GM12878 (cell line): ENCODE data around the gene CDKN1C. TPM values are rescaled to one million over a fixed set of nuclear protein-coding genes. Genes with fewer than 3 reads are reported as not detected.

Source experiments
- ESRRA ChIP-seq: IDR thresholded peaks from 2 replicates; pipeline ENCODE4 v1.6.1; 2012; ENCODE audit warnings: mild to moderate bottlenecking, low read length, improper control_type of control experiment
- MXI1 ChIP-seq: fragments of 150-350 bp; IDR thresholded peaks from 2 replicates; pipeline ENCODE4 v1.6.1; 2011; ENCODE audit warnings: low read depth, mild to moderate bottlenecking, inconsistent platforms, low read length, improper control_type of control experiment
- NFYA ChIP-seq: IDR thresholded peaks from 2 replicates; pipeline ENCODE4 v1.6.1; 2011; ENCODE audit warnings: low read depth, mild to moderate bottlenecking, low read length, improper control_type of control experiment, borderline replicate concordance
- PAX5 ChIP-seq: IDR thresholded peaks from 2 replicates; pipeline ENCODE4 v1.6.1; 2011; ENCODE audit warnings: low read depth, low read length, borderline replicate concordance
- RBBP5 ChIP-seq: fragments of 200-600 bp; sonication (generic); conservative IDR thresholded peaks from 2 replicates; pipeline ENCODE4 v1.6.1; 2016
- RUNX3 ChIP-seq: IDR thresholded peaks from 2 replicates; pipeline ENCODE4 v1.6.1; 2012; ENCODE audit warnings: low read length, inconsistent platforms
- SMARCA5 ChIP-seq: fragments of 450-650 bp; IDR thresholded peaks from 2 replicates; pipeline ENCODE4 v1.6.1; 2017; ENCODE audit warnings: mild to moderate bottlenecking
- TAF1 ChIP-seq: IDR thresholded peaks from 2 replicates; pipeline ENCODE4 v1.6.1; 2011; ENCODE audit warnings: mild to moderate bottlenecking, low read depth, low read length, borderline replicate concordance
- polyA plus RNA-seq, 11 experiments: library from polyadenylated mRNA; depleted of rRNA in 4 of 11; unstranded in 6 of 11; stranded (reverse) in 5 of 11; fragments of >200 nt; fragmentation: Nextera tagmentation in 4 of 11; fragmentation: Illumina TruSeq in 1 of 11; extraction: Ambion mirVana in 4 of 11; extraction: Trizol in 1 of 11; gene quantifications; 1 replicate in 1 of 11; 2 replicates in 10 of 11; pipeline versions ENCODE4 v1.2.1 to v1.2.3, GENCODE V29; 2011 to 2016; ENCODE audit warnings: inconsistent platforms in 2 of 11, missing spikeins in 2 of 11, low read depth in 1 of 11
- total RNA-seq, 4 experiments: library from RNA; depleted of rRNA in 3 of 4; stranded (reverse); fragments of >200 nt in 3 of 4; fragmentation: Illumina TruSeq in 1 of 4; extraction: Trizol in 1 of 4; gene quantifications; 2 replicates each; pipeline versions ENCODE4 v1.2.1 to v1.2.3, GENCODE V29; 2013 to 2021
- TF ChIP-seq, protein P1 (sequence below): fragments of 450-650 bp; IDR thresholded peaks from 2 replicates; pipeline ENCODE4 v1.6.1; 2017; ENCODE audit warnings: low read depth, mild to moderate bottlenecking, moderate library complexity
- TF ChIP-seq, protein P2 (sequence below): fragments of 450-650 bp; conservative IDR thresholded peaks from 2 replicates; pipeline ENCODE4 v1.6.1; 2017; ENCODE audit warnings: mild to moderate bottlenecking, moderate library complexity
- TF ChIP-seq, protein P3 (sequence below): fragments of 450-650 bp; IDR thresholded peaks from 2 replicates; pipeline ENCODE4 v1.6.1; 2017; ENCODE audit warnings: antibody characterized with exemption, mild to moderate bottlenecking, moderate library complexity
- TF ChIP-seq, protein P4 (sequence below): fragments of 450-650 bp; formaldehyde crosslinking; IDR thresholded peaks from 2 replicates; pipeline ENCODE4 v1.5.0; 2022; ENCODE audit warnings: mild to moderate bottlenecking, missing genetic modification characterization
- TF ChIP-seq, protein P5 (sequence below): IDR thresholded peaks from 2 replicates; pipeline ENCODE4 v1.6.1; 2012; ENCODE audit warnings: low read depth, low read length, improper control_type of control experiment

CDKN1C gene
- total and polyA plus RNA-seq, 10 of the 15 experiments (the other 5 are each of a cell fraction or from before 2014, with no cell fraction given), result 0.05 to 0.21 (median 0.14) TPM; not detected in 7

DNA sequence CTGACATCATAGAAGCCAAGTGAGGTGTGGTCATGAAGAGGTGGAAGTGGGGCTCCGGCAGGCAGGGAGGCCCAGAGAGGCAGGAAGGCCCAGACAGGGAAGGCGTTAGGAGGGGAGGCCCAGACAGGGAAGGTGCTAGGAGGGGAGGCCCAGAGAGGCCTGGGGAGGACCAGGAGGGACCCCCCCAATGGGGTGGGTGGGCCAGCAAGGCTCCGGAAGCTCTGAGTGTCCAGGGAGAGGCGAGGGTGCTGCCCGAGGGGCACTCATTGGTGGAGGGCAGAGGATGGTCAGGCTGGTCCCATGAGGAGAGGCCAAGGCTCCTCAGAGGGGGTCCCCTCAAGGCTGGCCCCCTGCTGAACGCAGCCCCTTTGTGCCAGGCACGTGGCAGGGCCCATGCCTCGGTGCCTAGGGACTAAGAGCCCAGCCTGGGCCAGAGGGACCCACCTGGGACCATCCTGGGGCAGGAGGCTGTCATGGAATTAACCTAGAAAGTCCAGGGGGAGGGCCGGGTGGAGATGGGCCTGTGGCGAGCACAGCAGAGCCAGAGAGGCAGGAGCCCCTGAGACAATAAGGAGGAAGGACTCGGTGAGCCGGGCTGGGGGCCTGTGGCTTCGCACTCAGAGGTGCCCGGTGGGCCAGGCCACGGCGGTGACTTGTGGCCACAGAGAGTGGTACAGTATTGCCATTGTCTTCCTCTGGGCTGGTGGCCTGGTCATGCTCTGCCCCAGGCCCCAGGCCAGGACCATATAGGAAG is 31.5 kb upstream of the CDKN1C start (continued):
- TF ChIP-seq, protein P1, sequence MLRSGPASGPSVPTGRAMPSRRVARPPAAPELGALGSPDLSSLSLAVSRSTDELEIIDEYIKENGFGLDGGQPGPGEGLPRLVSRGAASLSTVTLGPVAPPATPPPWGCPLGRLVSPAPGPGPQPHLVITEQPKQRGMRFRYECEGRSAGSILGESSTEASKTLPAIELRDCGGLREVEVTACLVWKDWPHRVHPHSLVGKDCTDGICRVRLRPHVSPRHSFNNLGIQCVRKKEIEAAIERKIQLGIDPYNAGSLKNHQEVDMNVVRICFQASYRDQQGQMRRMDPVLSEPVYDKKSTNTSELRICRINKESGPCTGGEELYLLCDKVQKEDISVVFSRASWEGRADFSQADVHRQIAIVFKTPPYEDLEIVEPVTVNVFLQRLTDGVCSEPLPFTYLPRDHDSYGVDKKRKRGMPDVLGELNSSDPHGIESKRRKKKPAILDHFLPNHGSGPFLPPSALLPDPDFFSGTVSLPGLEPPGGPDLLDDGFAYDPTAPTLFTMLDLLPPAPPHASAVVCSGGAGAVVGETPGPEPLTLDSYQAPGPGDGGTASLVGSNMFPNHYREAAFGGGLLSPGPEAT, result no peak
- TF ChIP-seq RBBP5 (no peak), RUNX3 (no peak), MXI1 (no peak), SMARCA5 (no peak), TAF1 (no peak), NFYA (no peak), PAX5 (no peak), ESRRA (no peak)
- TF ChIP-seq, protein P2, sequence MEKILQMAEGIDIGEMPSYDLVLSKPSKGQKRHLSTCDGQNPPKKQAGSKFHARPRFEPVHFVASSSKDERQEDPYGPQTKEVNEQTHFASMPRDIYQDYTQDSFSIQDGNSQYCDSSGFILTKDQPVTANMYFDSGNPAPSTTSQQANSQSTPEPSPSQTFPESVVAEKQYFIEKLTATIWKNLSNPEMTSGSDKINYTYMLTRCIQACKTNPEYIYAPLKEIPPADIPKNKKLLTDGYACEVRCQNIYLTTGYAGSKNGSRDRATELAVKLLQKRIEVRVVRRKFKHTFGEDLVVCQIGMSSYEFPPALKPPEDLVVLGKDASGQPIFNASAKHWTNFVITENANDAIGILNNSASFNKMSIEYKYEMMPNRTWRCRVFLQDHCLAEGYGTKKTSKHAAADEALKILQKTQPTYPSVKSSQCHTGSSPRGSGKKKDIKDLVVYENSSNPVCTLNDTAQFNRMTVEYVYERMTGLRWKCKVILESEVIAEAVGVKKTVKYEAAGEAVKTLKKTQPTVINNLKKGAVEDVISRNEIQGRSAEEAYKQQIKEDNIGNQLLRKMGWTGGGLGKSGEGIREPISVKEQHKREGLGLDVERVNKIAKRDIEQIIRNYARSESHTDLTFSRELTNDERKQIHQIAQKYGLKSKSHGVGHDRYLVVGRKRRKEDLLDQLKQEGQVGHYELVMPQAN, result no peak
- TF ChIP-seq, protein P3, sequence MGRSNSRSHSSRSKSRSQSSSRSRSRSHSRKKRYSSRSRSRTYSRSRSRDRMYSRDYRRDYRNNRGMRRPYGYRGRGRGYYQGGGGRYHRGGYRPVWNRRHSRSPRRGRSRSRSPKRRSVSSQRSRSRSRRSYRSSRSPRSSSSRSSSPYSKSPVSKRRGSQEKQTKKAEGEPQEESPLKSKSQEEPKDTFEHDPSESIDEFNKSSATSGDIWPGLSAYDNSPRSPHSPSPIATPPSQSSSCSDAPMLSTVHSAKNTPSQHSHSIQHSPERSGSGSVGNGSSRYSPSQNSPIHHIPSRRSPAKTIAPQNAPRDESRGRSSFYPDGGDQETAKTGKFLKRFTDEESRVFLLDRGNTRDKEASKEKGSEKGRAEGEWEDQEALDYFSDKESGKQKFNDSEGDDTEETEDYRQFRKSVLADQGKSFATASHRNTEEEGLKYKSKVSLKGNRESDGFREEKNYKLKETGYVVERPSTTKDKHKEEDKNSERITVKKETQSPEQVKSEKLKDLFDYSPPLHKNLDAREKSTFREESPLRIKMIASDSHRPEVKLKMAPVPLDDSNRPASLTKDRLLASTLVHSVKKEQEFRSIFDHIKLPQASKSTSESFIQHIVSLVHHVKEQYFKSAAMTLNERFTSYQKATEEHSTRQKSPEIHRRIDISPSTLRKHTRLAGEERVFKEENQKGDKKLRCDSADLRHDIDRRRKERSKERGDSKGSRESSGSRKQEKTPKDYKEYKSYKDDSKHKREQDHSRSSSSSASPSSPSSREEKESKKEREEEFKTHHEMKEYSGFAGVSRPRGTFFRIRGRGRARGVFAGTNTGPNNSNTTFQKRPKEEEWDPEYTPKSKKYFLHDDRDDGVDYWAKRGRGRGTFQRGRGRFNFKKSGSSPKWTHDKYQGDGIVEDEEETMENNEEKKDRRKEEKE, result no peak
- TF ChIP-seq, protein P4, sequence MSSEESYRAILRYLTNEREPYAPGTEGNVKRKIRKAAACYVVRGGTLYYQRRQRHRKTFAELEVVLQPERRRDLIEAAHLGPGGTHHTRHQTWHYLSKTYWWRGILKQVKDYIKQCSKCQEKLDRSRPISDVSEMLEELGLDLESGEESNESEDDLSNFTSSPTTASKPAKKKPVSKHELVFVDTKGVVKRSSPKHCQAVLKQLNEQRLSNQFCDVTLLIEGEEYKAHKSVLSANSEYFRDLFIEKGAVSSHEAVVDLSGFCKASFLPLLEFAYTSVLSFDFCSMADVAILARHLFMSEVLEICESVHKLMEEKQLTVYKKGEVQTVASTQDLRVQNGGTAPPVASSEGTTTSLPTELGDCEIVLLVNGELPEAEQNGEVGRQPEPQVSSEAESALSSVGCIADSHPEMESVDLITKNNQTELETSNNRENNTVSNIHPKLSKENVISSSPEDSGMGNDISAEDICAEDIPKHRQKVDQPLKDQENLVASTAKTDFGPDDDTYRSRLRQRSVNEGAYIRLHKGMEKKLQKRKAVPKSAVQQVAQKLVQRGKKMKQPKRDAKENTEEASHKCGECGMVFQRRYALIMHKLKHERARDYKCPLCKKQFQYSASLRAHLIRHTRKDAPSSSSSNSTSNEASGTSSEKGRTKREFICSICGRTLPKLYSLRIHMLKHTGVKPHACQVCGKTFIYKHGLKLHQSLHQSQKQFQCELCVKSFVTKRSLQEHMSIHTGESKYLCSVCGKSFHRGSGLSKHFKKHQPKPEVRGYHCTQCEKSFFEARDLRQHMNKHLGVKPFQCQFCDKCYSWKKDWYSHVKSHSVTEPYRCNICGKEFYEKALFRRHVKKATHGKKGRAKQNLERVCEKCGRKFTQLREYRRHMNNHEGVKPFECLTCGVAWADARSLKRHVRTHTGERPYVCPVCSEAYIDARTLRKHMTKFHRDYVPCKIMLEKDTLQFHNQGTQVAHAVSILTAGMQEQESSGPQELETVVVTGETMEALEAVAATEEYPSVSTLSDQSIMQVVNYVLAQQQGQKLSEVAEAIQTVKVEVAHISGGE (CRISPR knock-in tag), result no peak
- TF ChIP-seq, protein P5, sequence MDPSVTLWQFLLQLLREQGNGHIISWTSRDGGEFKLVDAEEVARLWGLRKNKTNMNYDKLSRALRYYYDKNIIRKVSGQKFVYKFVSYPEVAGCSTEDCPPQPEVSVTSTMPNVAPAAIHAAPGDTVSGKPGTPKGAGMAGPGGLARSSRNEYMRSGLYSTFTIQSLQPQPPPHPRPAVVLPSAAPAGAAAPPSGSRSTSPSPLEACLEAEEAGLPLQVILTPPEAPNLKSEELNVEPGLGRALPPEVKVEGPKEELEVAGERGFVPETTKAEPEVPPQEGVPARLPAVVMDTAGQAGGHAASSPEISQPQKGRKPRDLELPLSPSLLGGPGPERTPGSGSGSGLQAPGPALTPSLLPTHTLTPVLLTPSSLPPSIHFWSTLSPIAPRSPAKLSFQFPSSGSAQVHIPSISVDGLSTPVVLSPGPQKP, result no peak
